Tibial nerve (tissue), 4 donors: ENCODE results near the gene SERPINB11.

Source experiments
- CTCF ChIP-seq, 5 experiments: fragments of 200-600 bp in 3 of 5; fragments of 450-650 bp in 2 of 5; sonication (generic) in 3 of 5; IDR thresholded peaks; one replicate each; pipeline ENCODE4 v1.5.1; 2016 to 2019; ENCODE audit warnings: antibody characterized with exemption in 5 of 5, mild to moderate bottlenecking in 3 of 5, moderate library complexity in 2 of 5
- EP300 ChIP-seq, 2 donors: sonication (generic); formaldehyde crosslinking; IDR thresholded peaks; one replicate each; pipeline ENCODE4 v1.6.1; 2017; ENCODE audit warnings: antibody characterized with exemption in 2 of 2, mild to moderate bottlenecking in 1 of 2

DNA sequence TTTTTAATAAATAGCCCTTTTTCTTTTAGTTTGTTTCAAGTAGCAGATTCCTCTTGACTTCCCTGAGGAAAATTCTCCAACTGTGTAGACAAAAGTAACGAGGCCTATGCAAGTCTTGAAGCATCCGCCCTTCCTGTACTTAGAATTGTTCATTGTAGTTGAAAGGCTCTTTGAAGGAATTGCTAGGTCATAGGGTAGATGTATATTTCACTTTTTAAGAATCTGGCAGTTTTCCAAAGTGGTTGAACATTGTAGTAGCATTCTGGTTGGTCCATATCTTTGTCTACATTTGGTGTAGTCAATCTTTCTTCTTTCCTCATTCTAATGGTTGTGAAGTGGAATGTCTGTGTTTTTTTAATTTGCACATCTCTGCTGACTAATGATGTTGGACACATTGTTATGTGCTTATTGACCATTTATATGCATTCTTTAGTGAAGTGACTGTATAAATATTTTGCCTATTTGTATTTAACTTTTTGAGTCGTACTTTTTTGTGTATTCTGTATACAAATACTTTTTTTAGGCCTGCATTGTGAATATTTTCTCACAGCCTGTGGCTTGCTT, 5.6 kb upstream of the SERPINB11 start:
- TF ChIP-seq CTCF (IDR thresholded peaks at IDR 0.05) = no peak
- no peak for TF ChIP-seq EP300 (IDR thresholded peaks at IDR 0.05)
